Natural killer cell (primary cell): ENCODE measurements around the gene THRB. TPM values are rescaled to one million over a fixed set of nuclear protein-coding genes. Genes with fewer than 3 reads are reported as not detected.

Experiments
- ATAC-seq, 3 donors: fragments of 150-1000 bp in 2 of 3; fragments of 200-7000 bp in 1 of 3; cut with Tn5 transposase; 1 replicate in 1 of 3; 2 replicates in 2 of 3; pipeline ENCODE4 v1.10.0; 2021; ENCODE audit warnings: mild to moderate bottlenecking in 2 of 3, moderate library complexity in 2 of 3
- DNase-seq, 2 donors: peaks; one replicate each; pipeline versions ENCODE4 v3.0.0 to v3.0.0-alpha.2; 2013 to 2021; ENCODE audit warnings: mixed read lengths in 1 of 2
- H3K27ac ChIP-seq: one replicate; pipeline ENCODE4 v1.5.1; 2013; ENCODE audit warnings: mild to moderate bottlenecking, low read length
- H3K27me3 ChIP-seq: one replicate; pipeline ENCODE4 v1.6.1; 2013; ENCODE audit warnings: low read length; ENCODE audit not compliant: control insufficient read depth, insufficient read depth
- H3K36me3 ChIP-seq: one replicate; pipeline ENCODE4 v1.6.1; 2013; ENCODE audit warnings: low read length; ENCODE audit not compliant: control insufficient read depth, insufficient read depth
- H3K4me1 ChIP-seq: one replicate; pipeline ENCODE4 v1.6.1; 2013; ENCODE audit warnings: low read length; ENCODE audit not compliant: control insufficient read depth, insufficient read depth
- H3K4me3 ChIP-seq: one replicate; pipeline ENCODE4 v1.5.1; 2013; ENCODE audit warnings: low read length
- H3K9me3 ChIP-seq: one replicate; pipeline ENCODE4 v1.6.1; 2013; ENCODE audit warnings: low read length; ENCODE audit not compliant: control insufficient read depth, insufficient read depth
- H3K27ac Mint-ChIP-seq, 2 donors: one replicate each; pipeline ENCODE4 v1.8.0; 2022; ENCODE audit warnings: mild to moderate bottlenecking in 2 of 2, mixed read lengths in 2 of 2, moderate library complexity in 1 of 2
- H3K27me3 Mint-ChIP-seq, 2 donors: one replicate each; pipeline ENCODE4 v1.8.0; 2022; ENCODE audit warnings: low read depth in 2 of 2, mixed read lengths in 2 of 2
- H3K36me3 Mint-ChIP-seq: one replicate; pipeline ENCODE4 v1.8.0; 2022; ENCODE audit warnings: mixed read lengths
- H3K4me1 Mint-ChIP-seq, 2 donors: one replicate each; pipeline ENCODE4 v1.8.0; 2022; ENCODE audit warnings: mixed read lengths in 2 of 2
- H3K4me3 Mint-ChIP-seq: one replicate; pipeline ENCODE4 v1.8.0; 2022; ENCODE audit warnings: mild to moderate bottlenecking, moderate library complexity, mixed read lengths
- H3K9me3 Mint-ChIP-seq, 2 donors: one replicate each; pipeline ENCODE4 v1.8.0; 2022; ENCODE audit warnings: mixed read lengths in 2 of 2
- CTCF ChIP-seq: fragments of 200-600 bp; IDR thresholded peaks from one replicate; pipeline ENCODE4 v1.8.0; 2022; ENCODE audit warnings: antibody characterized with exemption
- WGBS: methylation state at CpG from one replicate; pipeline ENCODE4 v1.1.7; 2013; ENCODE audit warnings: missing lambda C conversion rate; ENCODE audit not compliant: insufficient coverage; 5-methylcytosine and 5-hydroxymethylcytosine counted together
- intact Hi-C: fragments of 100-400 bp; cut with micrococcal nuclease; formaldehyde crosslinking; loops from one replicate; pipeline ENCODE4 v1.14.2; 2022
- total RNA-seq, 4 donors: library from RNA; stranded (reverse); fragments of 120-200 nt in 1 of 4; gene quantifications; one replicate each; pipeline versions ENCODE4 v1.2.3 to v1.2.4, GENCODE V29; 2013 to 2022

The THRB gene
- total RNA-seq, 3 donors from 2014 or later (not counting 1 experiment from before 2014, with no cell fraction given) = 0.05 TPM; not detected in 2

- Histone ChIP-seq H3K9me3 (no peaks in the 10 kb centered on the region), H3K4me3 (no peak overlapping the region), H3K27ac (no peak overlapping the region), H3K4me1 (no peaks in the 10 kb centered on the region), H3K27me3 (no peaks in the 10 kb centered on the region), H3K36me3 (no peaks in the 10 kb centered on the region)
- no peaks in the 10 kb centered on the region for H3K27me3 Mint-ChIP-seq
- no peak overlapping the region for H3K27ac Mint-ChIP-seq
- intact Hi-C loops = no loop called here
- no peak for TF ChIP-seq CTCF
- no peaks in the 10 kb centered on the region for H3K9me3 Mint-ChIP-seq
- ATAC-seq = no peak
- 96% methylated on average over 4 of the region's 4 CpGs for WGBS
- H3K4me3 Mint-ChIP-seq = no peak overlapping the region
- no peaks in the 10 kb centered on the region for H3K36me3 Mint-ChIP-seq
- DNase-seq = no peak
- no peaks in the 10 kb centered on the region for H3K4me1 Mint-ChIP-seq
Observed at GRCh38 chr3:24181256-24181655, 313.4 kb downstream of the THRB start.

DNA sequence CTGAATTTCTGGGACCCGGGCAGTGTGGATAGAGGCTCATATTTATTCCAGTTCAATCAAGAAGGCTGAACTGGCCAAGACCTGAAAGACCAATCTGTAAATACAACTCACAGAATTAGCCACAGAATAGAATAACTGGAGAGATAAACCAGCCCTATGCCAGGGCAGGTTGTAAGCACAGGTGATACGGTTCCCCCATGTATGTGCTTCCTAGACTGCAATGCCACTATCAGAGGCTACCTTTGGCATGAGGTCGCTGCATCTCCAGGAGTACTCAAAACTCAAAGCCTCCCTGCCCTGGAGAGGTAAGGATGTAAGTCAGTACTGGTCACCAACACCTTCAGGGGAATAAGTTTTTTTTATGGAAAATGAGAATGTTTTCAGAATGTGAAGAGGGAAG lies 314.0 kb downstream of the THRB start:
- Mint-ChIP-seq H3K27ac (no peak overlapping the region), H3K4me1 (no peaks in the 10 kb centered on the region), H3K9me3 (no peaks in the 10 kb centered on the region), H3K36me3 (no peaks in the 10 kb centered on the region), H3K4me3 (no peak overlapping the region), H3K27me3 (no peaks in the 10 kb centered on the region)
- ATAC-seq (no peak), DNase-seq (no peak)
- 88% methylated on average over 3 of the region's 3 CpGs for WGBS
- Histone ChIP-seq H3K27me3 (no peaks in the 10 kb centered on the region), H3K4me3 (no peak overlapping the region), H3K36me3 (no peaks in the 10 kb centered on the region), H3K9me3 (no peaks in the 10 kb centered on the region), H3K4me1 (no peaks in the 10 kb centered on the region), H3K27ac (no peak overlapping the region)
- no peak for TF ChIP-seq CTCF
- intact Hi-C loops = no loop called here

DNA sequence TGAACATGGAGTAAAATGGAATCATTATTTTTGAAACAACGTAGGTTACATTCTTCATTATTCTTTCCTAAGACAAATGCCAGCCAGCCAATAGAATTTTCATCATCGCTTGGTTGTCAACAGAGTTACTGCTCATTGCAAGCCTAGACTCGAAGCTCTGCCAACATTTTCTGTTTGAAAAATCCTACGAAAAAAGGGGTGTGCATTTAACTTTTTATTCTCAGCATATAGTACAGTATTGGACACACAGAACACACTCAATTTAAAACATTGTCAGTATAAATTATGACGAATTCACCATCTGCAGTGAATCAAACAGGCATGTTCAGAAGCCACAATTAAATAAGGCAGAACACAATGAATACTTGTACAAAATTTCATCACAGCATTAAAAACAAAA lies 317.4 kb downstream of the THRB start:
- Mint-ChIP-seq H3K4me3 (no peak overlapping the region), H3K9me3 (no peaks in the 10 kb centered on the region), H3K4me1 (no peaks in the 10 kb centered on the region), H3K27me3 (no peaks in the 10 kb centered on the region), H3K27ac (no peak overlapping the region), H3K36me3 (no peaks in the 10 kb centered on the region)
- ATAC-seq (no peak), DNase-seq (no peak)
- intact Hi-C loops = no loop called here
- no peak for TF ChIP-seq CTCF
- Histone ChIP-seq H3K36me3 (no peaks in the 10 kb centered on the region), H3K27me3 (no peaks in the 10 kb centered on the region), H3K27ac (no peak overlapping the region), H3K4me1 (no peaks in the 10 kb centered on the region), H3K4me3 (no peak overlapping the region), H3K9me3 (no peaks in the 10 kb centered on the region)
- WGBS = 92% methylated on average over 5 of the region's 5 CpGs

DNA sequence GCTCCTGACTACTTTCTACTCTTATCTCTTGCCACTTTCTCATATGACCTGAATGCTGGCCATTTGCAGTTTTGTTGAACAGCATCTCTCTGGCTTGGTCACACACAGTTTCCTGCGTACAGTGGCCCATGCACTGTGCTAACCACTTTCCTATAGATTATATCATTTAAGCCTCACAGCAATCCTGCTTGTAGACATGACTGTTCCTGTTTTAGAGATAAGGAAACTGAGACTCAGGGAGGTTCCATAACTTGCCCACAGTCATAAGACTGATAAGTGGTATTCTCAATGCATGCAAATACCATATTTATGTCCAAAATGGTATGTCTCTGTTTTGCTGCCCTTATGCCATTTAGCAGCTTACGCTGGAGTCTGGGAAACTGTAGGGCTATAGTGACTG lies 320.0 kb downstream of the THRB start:
- no peak for DNase-seq
- H3K9me3 Mint-ChIP-seq = no peaks in the 10 kb centered on the region
- Histone ChIP-seq H3K27ac (no peak overlapping the region), H3K4me1 (no peaks in the 10 kb centered on the region), H3K36me3 (no peaks in the 10 kb centered on the region), H3K4me3 (no peak overlapping the region), H3K9me3 (no peaks in the 10 kb centered on the region), H3K27me3 (no peaks in the 10 kb centered on the region)
- no peak for TF ChIP-seq CTCF
- no peaks in the 10 kb centered on the region for H3K36me3 Mint-ChIP-seq
- intact Hi-C loops = no loop called here
- no peak overlapping the region for H3K4me3 Mint-ChIP-seq
- no peaks in the 10 kb centered on the region for H3K4me1 Mint-ChIP-seq
- H3K27me3 Mint-ChIP-seq = no peaks in the 10 kb centered on the region
- no peak for ATAC-seq
- H3K27ac Mint-ChIP-seq = no peak overlapping the region
- 69% methylated on average over 2 of the region's 2 CpGs for whole genome bisulfite sequencing
